A673 (cell line): ENCODE results near the gene UBXN7. TPM values are rescaled to one million over a fixed set of nuclear protein-coding genes. Genes with fewer than 3 reads are reported as not detected.
A peak's percentile ranks its signal among the peaks of the same experiment; 100 is the strongest.
"Not testable (repeated sequence)": the region's sequence is repeated elsewhere in the genome, so short reads cannot be mapped to it uniquely, and the experiment has no call there.

Experiments
- BruUV-seq: library from RNA; stranded (reverse); fragments of 400-500 nt; replicated peaks from 2 replicates; lab custom pipeline; 2021; lab: Mats Ljungman, UMichigan
- CTCF ChIA-PET: fragments of 300-600 bp; sonication (Branson Sonifier 250); formaldehyde crosslinking; loops from one replicate; lab custom pipeline; 2022; ENCODE audit warnings: antibody characterized with exemption; lab: Charles Lee
- POLR2A ChIA-PET: fragments of 300-600 bp; sonication (Branson Sonifier 250); formaldehyde crosslinking; loops from one replicate; lab custom pipeline; 2022; ENCODE audit warnings: antibody characterized with exemption; ENCODE audit not compliant: low non-redundant PET; lab: Charles Lee
- DNase-seq: peaks from one replicate; pipeline ENCODE4 v3.0.0-alpha.2; 2015; ENCODE audit warnings: low spot score
- H3K27ac ChIP-seq: fragments of 200-600 bp; sonication (generic); 2 replicates; pipeline ENCODE4 v1.5.1; 2016; ENCODE audit warnings: mixed run types, low read depth, mild to moderate bottlenecking, mixed read lengths, antibody characterized with exemption, low read length; ENCODE audit not compliant: poor library complexity, severe bottlenecking
- H3K27me3 ChIP-seq: fragments of 200-600 bp; sonication (generic); replicated peaks from 2 replicates; pipeline ENCODE4 v1.6.1; 2017; ENCODE audit warnings: mixed run types, low read depth, mild to moderate bottlenecking, mixed read lengths, antibody characterized with exemption, low read length; ENCODE audit not compliant: insufficient read depth, poor library complexity
- H3K36me3 ChIP-seq: fragments of 200-600 bp; sonication (generic); 2 replicates; pipeline ENCODE4 v1.6.1; 2016; ENCODE audit warnings: mixed run types, mild to moderate bottlenecking, mixed read lengths, antibody characterized with exemption, low read length; ENCODE audit not compliant: insufficient read depth, poor library complexity, severe bottlenecking
- H3K4me1 ChIP-seq: fragments of 200-600 bp; sonication (generic); 2 replicates; pipeline ENCODE4 v1.6.1; 2017; ENCODE audit warnings: mixed run types, mild to moderate bottlenecking, mixed read lengths, antibody characterized with exemption, low read length; ENCODE audit not compliant: insufficient read depth, poor library complexity, severe bottlenecking
- H3K4me3 ChIP-seq: fragments of 200-600 bp; sonication (generic); 2 replicates; pipeline ENCODE4 v1.5.1; 2016; ENCODE audit warnings: low read depth, mixed run types, mild to moderate bottlenecking, mixed read lengths, low read length; ENCODE audit not compliant: poor library complexity, severe bottlenecking
- H3K9me3 ChIP-seq: fragments of 200-600 bp; sonication (generic); 2 replicates; pipeline ENCODE4 v1.6.1; 2016; ENCODE audit warnings: mixed run types, low read depth, mild to moderate bottlenecking, mixed read lengths, antibody characterized with exemption, low read length; ENCODE audit not compliant: poor library complexity, severe bottlenecking
- CTCF ChIP-seq: fragments of 300-800, 200-600 bp; sonication (generic); conservative IDR thresholded peaks from 2 replicates; pipeline ENCODE4 v1.5.1; 2017; ENCODE audit warnings: low read depth, mild to moderate bottlenecking, antibody characterized with exemption, low read length, moderate library complexity, mixed read lengths
- EZH2 ChIP-seq: fragments of 200-600 bp; sonication (generic); IDR thresholded peaks from 2 replicates; pipeline ENCODE4 v1.6.1; 2017; ENCODE audit warnings: borderline replicate concordance, low read depth, mild to moderate bottlenecking, mixed read lengths, antibody characterized with exemption, low read length; ENCODE audit not compliant: poor library complexity, severe bottlenecking
- intact Hi-C: fragments of 100-400 bp; cut with micrococcal nuclease; formaldehyde crosslinking; loops from one replicate; pipeline ENCODE4 v1.10.0; 2022; ENCODE audit not compliant: unreplicated experiment
- total RNA-seq: library from RNA; stranded (reverse); gene quantifications from 2 replicates; pipeline ENCODE4 v1.2.3, GENCODE V29; 2021

UBXN7 gene
- total RNA-seq, 1 experiment from 2014 or later = 94.2 TPM

- no peak for DNase-seq
- CTCF ChIA-PET = interaction anchor here (0.7 kb wide), 2 partner anchors 26 to 189 kb away, joined by 4 to 5 read pairs; partner anchors contain the start of gene UBXN7
- H3K27me3 ChIP-seq = no peaks in the 10 kb centered on the region
- H3K4me3 ChIP-seq = no peak overlapping the region
- intact Hi-C loops = no loop called here
- no peaks in the 10 kb centered on the region for H3K9me3 ChIP-seq
- no peak for TF ChIP-seq CTCF
- TF ChIP-seq EZH2 = no peak
- H3K4me1 ChIP-seq = no peaks in the 10 kb centered on the region
- H3K27ac ChIP-seq = no peak overlapping the region
- POLR2A ChIA-PET = no interaction called here
- H3K36me3 ChIP-seq = no peaks in the 10 kb centered on the region
- BruUV-seq = no TSS peak
Measured at GRCh38 chr3:196458063-196458462, 25.8 kb upstream of the UBXN7 start.

GRCh38 chr3:196457470-196457869 lies 25.2 kb upstream of the UBXN7 start:
- H3K9me3 ChIP-seq, H3K4me1 ChIP-seq, H3K27me3 ChIP-seq, H3K36me3 ChIP-seq, H3K27ac ChIP-seq, BruUV-seq, intact Hi-C loops, POLR2A ChIA-PET, H3K4me3 ChIP-seq: not testable (repeated sequence)
- DNase-seq = peak; percentile 43
- CTCF ChIA-PET = interaction anchor here (0.6 to 0.7 kb wide), 3 partner anchors 8 to 188 kb away, joined by 4 to 7 read pairs (median 5); partner anchors contain the start of gene UBXN7

- Histone ChIP-seq H3K36me3 (no peaks in the 10 kb centered on the region), H3K4me1 (no peaks in the 10 kb centered on the region), H3K9me3 (no peaks in the 10 kb centered on the region), H3K27me3 (no peaks in the 10 kb centered on the region), H3K27ac (no peak overlapping the region), H3K4me3 (no peak overlapping the region)
- DNase-seq = no peak
- CTCF ChIA-PET = no interaction called here
- intact Hi-C loops = no loop called here
- no TSS peak for BruUV-seq
- TF ChIP-seq CTCF (no peak), EZH2 (no peak)
- POLR2A ChIA-PET = no interaction called here
Measured at GRCh38 chr3:196454935-196455334, 22.7 kb upstream of the UBXN7 start.

- TF ChIP-seq CTCF = peak; percentile 31
- CTCF ChIA-PET, POLR2A ChIA-PET, H3K9me3 ChIP-seq, H3K27ac ChIP-seq, BruUV-seq, H3K4me3 ChIP-seq, H3K36me3 ChIP-seq, H3K4me1 ChIP-seq, intact Hi-C loops, H3K27me3 ChIP-seq: not testable (repeated sequence)
- DNase-seq = peak; percentile 31
Measured at GRCh38 chr3:196445391-196445790, 13.2 kb upstream of the UBXN7 start.
